H1 (cell line): ENCODE measurements around the gene PRRC2A. TPM values are rescaled to one million over a fixed set of nuclear protein-coding genes. Genes with fewer than 3 reads are reported as not detected.

ENCODE experiments used
- CTCF ChIA-PET: fragments of 300-600 bp; sonication (Branson Sonifier 250); formaldehyde crosslinking; loops from one replicate; lab custom pipeline; 2021; ENCODE audit not compliant: partially characterized antibody; lab: Charles Lee
- POLR2A ChIA-PET: fragments of 300-600 bp; sonication (Branson Sonifier 250); formaldehyde crosslinking; loops from one replicate; lab custom pipeline; 2021; ENCODE audit warnings: inconsistent platforms; ENCODE audit not compliant: partially characterized antibody; lab: Charles Lee
- DNase-seq, 2 experiments: peaks; one replicate each; pipeline versions ENCODE4 v3.0.0 to v3.0.0-alpha.2; 2010 to 2022; ENCODE audit warnings: low spot score in 2 of 2, low read depth in 1 of 2, mixed read lengths in 1 of 2
- FAIRE-seq: peaks from 2 replicates; lab custom pipeline; 2011; peaks lifted over from hg19 to GRCh38; lab: Jason Lieb, UNC
- H2AFZ ChIP-seq: 2 replicates; pipeline ENCODE4 v1.8.1; 2012; ENCODE audit warnings: low read length, inconsistent platforms
- H2AK5ac ChIP-seq: 2 replicates; pipeline ENCODE4 v1.6.1; 2013; ENCODE audit warnings: low read depth, low read length
- H2BK120ac ChIP-seq: replicated peaks from 2 replicates; pipeline ENCODE3; 2013; ENCODE audit warnings: low read depth, low read length, inconsistent platforms
- H2BK12ac ChIP-seq: 2 replicates; pipeline ENCODE4 v1.6.1; 2013; ENCODE audit warnings: low read depth, low read length
- H2BK15ac ChIP-seq: 2 replicates; pipeline ENCODE4 v1.6.1; 2013; ENCODE audit warnings: low read length
- H2BK20ac ChIP-seq: 2 replicates; pipeline ENCODE4 v1.6.1; 2013; ENCODE audit warnings: low read length
- H2BK5ac ChIP-seq: 2 replicates; pipeline ENCODE4 v1.6.1; 2013; ENCODE audit warnings: low read depth, low read length
- H3K14ac ChIP-seq: 2 replicates; pipeline ENCODE4 v1.6.1; 2013; ENCODE audit warnings: inconsistent platforms; ENCODE audit not compliant: insufficient read length
- H3K18ac ChIP-seq: 2 replicates; pipeline ENCODE4 v1.6.1; 2013; ENCODE audit warnings: low read length; ENCODE audit errors: extremely low read depth
- H3K23ac ChIP-seq: 2 replicates; pipeline ENCODE4 v1.6.1; 2013; ENCODE audit warnings: inconsistent platforms; ENCODE audit not compliant: insufficient read length
- H3K23me2 ChIP-seq: 2 replicates; pipeline ENCODE4 v1.6.1; 2013; ENCODE audit warnings: low read depth, low read length
- H3K27ac ChIP-seq: 2 replicates; pipeline ENCODE4 v1.6.1; 2011; ENCODE audit warnings: low read depth, low read length, inconsistent platforms
- H3K27me3 ChIP-seq, 4 experiments: replicated peaks in 1 of 4; 1 replicate in 1 of 4; 2 replicates in 3 of 4; pipeline versions ENCODE4 v1.6.1 to v1.8.1; 2011 to 2013; ENCODE audit warnings: low read length in 3 of 4, mild to moderate bottlenecking in 3 of 4, inconsistent platforms in 2 of 4, mixed read lengths in 2 of 4, moderate library complexity in 1 of 4; ENCODE audit not compliant: control insufficient read depth in 3 of 4, insufficient read depth in 3 of 4; ENCODE audit errors: extremely low read depth in 1 of 4
- H3K36me3 ChIP-seq, 4 experiments: 2 replicates each; pipeline versions ENCODE4 v1.6.1 to v1.8.1; 2011 to 2013; ENCODE audit warnings: mild to moderate bottlenecking in 4 of 4, low read length in 3 of 4, moderate library complexity in 2 of 4, control low read depth in 1 of 4, inconsistent platforms in 1 of 4; ENCODE audit not compliant: insufficient read depth in 4 of 4, control insufficient read depth in 2 of 4
- H3K4ac ChIP-seq: replicated peaks from 2 replicates; pipeline ENCODE3; 2013; ENCODE audit warnings: low read length, low read depth, mixed read lengths, inconsistent platforms; ENCODE audit not compliant: insufficient read length
- H3K4me1 ChIP-seq, 4 experiments: replicated peaks in 1 of 4; 1 replicate in 1 of 4; 2 replicates in 3 of 4; pipeline versions ENCODE4 v1.6.1 to v1.8.1; 2011 to 2013; ENCODE audit warnings: low read length in 3 of 4, inconsistent platforms in 2 of 4, mixed read lengths in 1 of 4; ENCODE audit not compliant: insufficient read depth in 4 of 4, control insufficient read depth in 3 of 4
- H3K4me2 ChIP-seq, 2 experiments: 2 replicates each; pipeline versions ENCODE4 v1.6.1 to v1.8.1; 2011 to 2013; ENCODE audit warnings: low read depth in 2 of 2, low read length in 2 of 2, control low read depth in 1 of 2, inconsistent platforms in 1 of 2, mild to moderate bottlenecking in 1 of 2; ENCODE audit not compliant: insufficient read depth in 1 of 2
- H3K4me3 ChIP-seq, 4 experiments: fragments of 200-600, 300-600 bp in 1 of 4; sonication (generic), shearing (Covaris generic), sonication (Bioruptor Twin) in 1 of 4; 2 replicates each; pipeline versions ENCODE4 v1.5.1 to v1.8.1; 2011 to 2016; ENCODE audit warnings: low read length in 4 of 4, low read depth in 3 of 4, control low read depth in 2 of 4, inconsistent platforms in 2 of 4, mild to moderate bottlenecking in 2 of 4, mixed read lengths in 1 of 4, moderate library complexity in 1 of 4; ENCODE audit not compliant: insufficient read depth in 2 of 4; ENCODE audit errors: extremely low read depth in 1 of 4
- H3K56ac ChIP-seq: replicated peaks from 2 replicates; pipeline ENCODE3; 2013; ENCODE audit warnings: low read depth, mild to moderate bottlenecking, mixed read lengths, low read length, inconsistent platforms; ENCODE audit not compliant: insufficient read length
- H3K79me1 ChIP-seq: 2 replicates; pipeline ENCODE4 v1.6.1; 2013; ENCODE audit warnings: low read depth, low read length, control low read depth
- H3K79me2 ChIP-seq, 2 experiments: 2 replicates each; pipeline versions ENCODE4 v1.6.1 to v1.8.1; 2012 to 2013; ENCODE audit warnings: low read length in 2 of 2, mild to moderate bottlenecking in 2 of 2, inconsistent platforms in 1 of 2; ENCODE audit not compliant: insufficient read depth in 2 of 2, control insufficient read depth in 1 of 2
- H3K9ac ChIP-seq, 4 experiments: replicated peaks in 1 of 4; 1 replicate in 1 of 4; 2 replicates in 3 of 4; pipeline versions ENCODE4 v1.6.1 to v1.8.1; 2011 to 2013; ENCODE audit warnings: low read depth in 3 of 4, low read length in 3 of 4, control low read depth in 2 of 4, mild to moderate bottlenecking in 2 of 4, moderate library complexity in 2 of 4, inconsistent platforms in 1 of 4; ENCODE audit errors: extremely low read depth in 1 of 4
- H3K9me3 ChIP-seq, 2 experiments: 2 replicates each; pipeline versions ENCODE4 v1.6.1 to v1.8.1; 2012 to 2013; ENCODE audit warnings: mild to moderate bottlenecking in 2 of 2, moderate library complexity in 2 of 2, control low read depth in 1 of 2, inconsistent platforms in 1 of 2, low read depth in 1 of 2, low read length in 1 of 2, mixed read lengths in 1 of 2; ENCODE audit not compliant: insufficient read depth in 2 of 2
- H4K20me1 ChIP-seq, 2 experiments: replicated peaks in 1 of 2; 2 replicates each; pipeline versions ENCODE3 to v1.8.1; 2011 to 2013; ENCODE audit warnings: inconsistent platforms in 2 of 2, low read length in 2 of 2, mild to moderate bottlenecking in 1 of 2; ENCODE audit not compliant: insufficient read depth in 2 of 2, control insufficient read depth in 1 of 2
- H4K5ac ChIP-seq: 2 replicates; pipeline ENCODE4 v1.6.1; 2013; ENCODE audit warnings: low read length, low read depth, mixed read lengths, inconsistent platforms; ENCODE audit not compliant: insufficient read length
- H4K8ac ChIP-seq: 2 replicates; pipeline ENCODE4 v1.8.0; 2013; ENCODE audit warnings: mild to moderate bottlenecking, moderate library complexity, low read length, inconsistent platforms; ENCODE audit not compliant: insufficient read depth; ENCODE audit errors: extremely low read depth
- H4K91ac ChIP-seq: replicated peaks from 2 replicates; pipeline ENCODE3; 2013; ENCODE audit warnings: low read length, mixed read lengths, inconsistent platforms; ENCODE audit not compliant: insufficient read length
- POLR2A ChIP-seq, 2 experiments: IDR thresholded peaks; 1 replicate in 1 of 2; 2 replicates in 1 of 2; pipeline ENCODE4 v1.6.1; 2011; ENCODE audit warnings: low read depth in 2 of 2, low read length in 2 of 2, mild to moderate bottlenecking in 2 of 2; ENCODE audit errors: control extremely low read depth in 1 of 2
- POLR2AphosphoS5 ChIP-seq: IDR thresholded peaks from 2 replicates; pipeline ENCODE4 v1.6.1; 2011; ENCODE audit warnings: low read depth, low read length
- SIRT6 ChIP-seq: IDR thresholded peaks from one replicate; pipeline ENCODE4 v1.7.1; 2012; ENCODE audit warnings: low read length, inconsistent platforms
- WGBS, 2 experiments: shearing (Covaris generic) in 1 of 2; methylation state at CpG; one replicate each; pipeline versions ENCODE4 v1.1.6 to v1.1.7; 2013 to 2015; ENCODE audit warnings: low lambda C conversion rate in 2 of 2, mixed read lengths in 2 of 2, inconsistent platforms in 1 of 2, low coverage in 1 of 2, missing lambda C conversion rate in 1 of 2; ENCODE audit not compliant: insufficient replicate concordance in 2 of 2, insufficient coverage in 1 of 2, insufficient read length in 1 of 2; ENCODE audit errors: extremely low coverage in 1 of 2, missing lambda C conversion rate in 1 of 2; 5-methylcytosine and 5-hydroxymethylcytosine counted together
- polyA plus RNA-seq, 7 experiments: library from polyadenylated mRNA; depleted of rRNA in 3 of 7; stranded (reverse) in 5 of 7; unstranded in 2 of 7; fragments of >200 nt in 5 of 7; fragments of 200-250 nt in 2 of 7; gene quantifications; 1 replicate in 5 of 7; 2 replicates in 1 of 7; 4 replicates in 1 of 7; pipeline versions ENCODE4 v1.2.1 to v1.2.3, GENCODE V29; 2011 to 2013; ENCODE audit warnings: missing spikeins in 2 of 7, mixed read lengths in 2 of 7
- total RNA-seq: library from RNA; stranded (reverse); fragmentation: NEBNext Ultra II Directional; extraction: Animal tissue kit (Norgen Biotek cat#: 25700); gene quantifications from 2 replicates; pipeline ENCODE4 v1.2.1, GENCODE V29; 2021

The PRRC2A gene
- total and polyA plus RNA-seq, 2 of the 8 experiments (the other 6 are each of a cell fraction or from before 2014, with no cell fraction given): 118 to 300 TPM

DNA sequence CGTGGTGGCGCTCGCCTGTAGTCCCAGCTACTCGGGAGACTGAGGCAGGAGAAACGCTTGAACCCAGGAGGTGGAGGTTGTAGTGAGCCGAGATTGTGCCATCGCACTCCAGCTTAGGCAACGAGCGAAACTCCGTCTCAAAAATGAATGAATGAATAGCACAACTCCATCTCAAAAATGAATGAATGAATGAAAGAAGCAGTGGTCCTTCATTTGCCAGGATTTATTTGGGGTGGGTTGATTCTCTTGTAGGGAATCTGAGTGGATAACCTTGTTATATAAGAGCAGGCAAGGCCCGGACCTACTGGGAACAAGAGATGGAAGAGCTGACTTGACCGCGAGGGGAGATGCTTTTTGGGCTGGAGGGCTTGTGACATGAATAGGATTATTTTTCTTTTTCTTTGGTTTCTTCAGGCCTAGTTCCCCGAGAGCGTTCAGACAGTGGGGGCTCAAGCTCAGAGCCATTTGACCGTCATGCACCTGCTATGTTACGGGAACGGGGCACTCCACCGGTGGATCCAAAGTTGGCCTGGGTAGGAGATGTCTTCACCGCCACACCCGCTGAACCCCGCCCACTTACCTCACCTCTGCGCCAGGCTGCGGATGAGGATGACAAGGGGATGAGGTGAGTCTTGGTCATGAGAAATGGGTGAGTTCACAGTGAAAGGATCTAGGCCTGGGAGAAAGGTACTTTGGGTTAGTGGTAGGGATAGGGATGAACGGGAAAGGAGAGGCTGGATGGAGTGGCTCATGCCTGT, 9.8 kb downstream of the PRRC2A start:
- FAIRE-seq (no peak), DNase-seq (no peak)
- H3K23ac ChIP-seq: no peak overlapping the region
- H3K18ac ChIP-seq: no peak overlapping the region
- no peak overlapping the region for H4K91ac ChIP-seq
- H3K27ac ChIP-seq: no peak overlapping the region
- WGBS, 2 experiments: 95% methylated on average over 25 of the region's 25 CpGs; no CpG with 5 or more reads in 1 of the 2 experiments
- H2BK120ac ChIP-seq: no peak overlapping the region
- peaks cover 15 to 25% of the 10 kb centered on the region in 2 experiments for H4K20me1 ChIP-seq
- H3K27me3 ChIP-seq: no peaks in the 10 kb centered on the region
- peaks cover 82 to 100% (median 97%) of the 10 kb centered on the region in 4 experiments for H3K36me3 ChIP-seq
- TF ChIP-seq SIRT6: no peak
- TF ChIP-seq POLR2A (IDR thresholded peaks at IDR 0.05; ENCODE audit: control extremely low read depth in 1 of 2, low read depth in 2 of 2, low read length in 2 of 2): peak in 1 of 2 experiments; percentile 34; a peak in 1 of 3 replicates
- peak; percentile 59; the same call in 1 of the 2 replicates for TF ChIP-seq POLR2AphosphoS5
- no peaks in the 10 kb centered on the region for H3K4me1 ChIP-seq
- no peak overlapping the region for H2AK5ac ChIP-seq
- ChIA-PET POLR2A (interaction anchor here (0.9 to 34.9 kb wide), 9 partner anchors 5 to 176 kb away, joined by 3 to 883 read pairs (median 8); partner anchors contain the start of genes APOM, BAG6, C6orf47 and CSNK2B), CTCF (interaction anchor here (0.8 to 3.2 kb wide), 4 partner anchors 7 to 133 kb away, joined by 3 to 10 read pairs (median 4); partner anchors contain the start of gene BAG6)
- no peak overlapping the region for H3K4ac ChIP-seq
- H3K4me3 ChIP-seq: no peak overlapping the region
- no peak overlapping the region for H2BK5ac ChIP-seq
- H2BK12ac ChIP-seq: no peak overlapping the region
- peaks cover 13% of the 10 kb centered on the region; the same call in 1 of the 2 replicates for H3K79me1 ChIP-seq
- H4K8ac ChIP-seq: no peak overlapping the region
- no peak overlapping the region; a peak in 1 of 7 replicates for H3K9ac ChIP-seq
- no peak overlapping the region for H3K14ac ChIP-seq
- H4K5ac ChIP-seq: no peak overlapping the region
- no peak overlapping the region for H2BK15ac ChIP-seq
- no peaks in the 10 kb centered on the region for H3K9me3 ChIP-seq
- no peak overlapping the region for H3K4me2 ChIP-seq
- peaks cover 0 to 6% of the 10 kb centered on the region in 2 experiments; a peak in 2 of 4 replicates for H3K79me2 ChIP-seq
- H2BK20ac ChIP-seq: no peak overlapping the region
- no peaks in the 10 kb centered on the region for H3K23me2 ChIP-seq
- no peak overlapping the region for H3K56ac ChIP-seq
- H2AFZ ChIP-seq: no peak overlapping the region
